Sigmoid colon (tissue), 4 donors: ENCODE results near the gene SDCCAG8.

ENCODE experiments used
- CTCF ChIP-seq, 4 experiments: fragments of 450-650 bp in 3 of 4; fragments of 200-600 bp in 1 of 4; IDR thresholded peaks; one replicate each; pipeline ENCODE4 v1.5.1; 2016 to 2019; ENCODE audit warnings: antibody characterized with exemption in 4 of 4, mild to moderate bottlenecking in 3 of 4, moderate library complexity in 2 of 4
- EP300 ChIP-seq, 4 donors: sonication (generic); formaldehyde crosslinking; IDR thresholded peaks; one replicate each; pipeline ENCODE4 v1.6.1; 2017; ENCODE audit warnings: antibody characterized with exemption in 4 of 4
- POLR2A ChIP-seq, 2 donors: fragments of 450-650 bp; IDR thresholded peaks; one replicate each; pipeline ENCODE4 v1.6.1; 2016; ENCODE audit warnings: antibody characterized with exemption in 2 of 2, mild to moderate bottlenecking in 2 of 2, moderate library complexity in 2 of 2
- POLR2AphosphoS5 ChIP-seq, 4 donors: sonication (generic); formaldehyde crosslinking; IDR thresholded peaks; one replicate each; pipeline ENCODE4 v1.6.1; 2017; ENCODE audit warnings: antibody characterized with exemption in 4 of 4

- no peak for TF ChIP-seq EP300 (IDR thresholded peaks at IDR 0.05)
- no peak for TF ChIP-seq CTCF (IDR thresholded peaks at IDR 0.05)
- TF ChIP-seq POLR2A (IDR thresholded peaks at IDR 0.05), result no peak
- TF ChIP-seq POLR2AphosphoS5 (IDR thresholded peaks at IDR 0.05), result no peak
Measured at GRCh38 chr1:243247901-243248300, 7.9 kb upstream of the SDCCAG8 start.
